GM21526 (cell line): Measurements from ENCODE around the gene CEMIP.

Experiments
- ATAC-seq: cut with Tn5 transposase; IDR thresholded peaks from one replicate; pipeline ENCODE4 v1.9.1; 2021; ENCODE audit warnings: moderate library complexity; ENCODE audit not compliant: unreplicated experiment, low FRiP score

Gene CEMIP

DNA sequence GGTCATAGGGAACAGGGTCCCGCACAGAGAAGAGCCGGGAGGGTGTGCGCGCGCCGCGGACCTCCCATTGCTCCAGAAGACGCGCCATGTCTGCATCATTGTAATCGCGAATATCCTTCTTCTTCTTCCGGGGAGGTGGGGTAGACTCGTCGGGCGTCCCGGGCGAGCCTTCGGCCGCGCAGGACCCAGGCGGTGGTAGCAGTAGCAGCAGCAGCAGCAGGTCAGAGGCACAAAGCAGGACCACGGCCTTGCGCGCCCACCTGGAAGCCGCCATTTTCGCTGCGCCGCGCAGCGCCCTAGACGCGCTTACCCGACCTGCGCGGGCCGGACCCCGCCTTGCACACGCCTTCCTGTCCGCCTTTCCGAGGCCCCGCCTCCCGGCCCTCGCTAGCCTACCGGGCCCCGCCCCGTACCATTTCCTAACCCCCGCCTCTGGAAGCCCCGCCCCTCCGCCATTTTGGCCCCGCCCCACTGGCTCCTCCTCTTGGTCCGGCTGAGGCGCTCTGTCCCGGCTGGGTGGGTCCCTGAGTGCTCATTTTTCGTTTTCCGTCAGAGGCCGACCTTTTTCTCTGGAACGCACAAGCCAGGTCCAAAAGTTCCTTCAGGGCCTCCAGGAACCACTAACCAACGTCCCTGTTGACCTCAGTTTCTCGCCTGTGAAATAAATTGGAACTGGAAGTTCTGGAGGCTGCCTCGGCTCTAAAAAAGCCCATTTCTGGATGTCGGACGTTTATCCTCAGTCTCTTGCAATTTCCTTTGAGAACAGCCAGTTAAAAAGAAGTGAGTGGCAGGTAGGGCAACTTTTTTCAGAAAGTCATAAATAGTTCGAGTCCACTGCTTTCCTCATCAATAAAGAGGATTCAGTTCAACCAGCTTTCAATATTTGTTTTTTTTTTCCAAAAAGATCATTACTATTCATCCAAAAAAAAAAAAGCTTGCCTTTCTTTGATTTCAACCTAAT, 210.6 kb downstream of the CEMIP start, which contains the start of gene MESD:
TSS of gene MESD (minus strand) at position 302 of the 961 bp plus-strand sequence. CDS start at position 274, 28 bp downstream.
- peak; percentile 88 for ATAC-seq

DNA sequence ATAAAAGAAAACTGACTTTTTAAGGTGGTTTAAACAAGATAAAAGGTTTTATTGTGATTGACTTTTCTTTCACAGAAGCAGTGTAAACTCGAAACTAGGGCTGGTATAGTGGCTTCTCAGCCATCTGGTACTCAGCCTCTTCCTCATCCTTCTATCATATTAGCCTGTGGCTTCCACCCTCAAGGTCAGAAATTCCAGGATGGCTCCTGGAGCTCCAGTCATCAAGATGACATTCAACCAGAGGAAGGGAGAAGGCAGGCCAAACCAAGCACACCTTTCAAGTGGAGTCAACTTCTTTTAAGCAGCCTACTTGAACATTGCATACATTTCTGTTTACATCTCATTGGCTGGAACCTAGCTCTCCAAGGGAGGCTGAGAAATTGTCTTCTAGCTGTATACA, 211.8 kb downstream of the CEMIP start:
- no peak for ATAC-seq

DNA sequence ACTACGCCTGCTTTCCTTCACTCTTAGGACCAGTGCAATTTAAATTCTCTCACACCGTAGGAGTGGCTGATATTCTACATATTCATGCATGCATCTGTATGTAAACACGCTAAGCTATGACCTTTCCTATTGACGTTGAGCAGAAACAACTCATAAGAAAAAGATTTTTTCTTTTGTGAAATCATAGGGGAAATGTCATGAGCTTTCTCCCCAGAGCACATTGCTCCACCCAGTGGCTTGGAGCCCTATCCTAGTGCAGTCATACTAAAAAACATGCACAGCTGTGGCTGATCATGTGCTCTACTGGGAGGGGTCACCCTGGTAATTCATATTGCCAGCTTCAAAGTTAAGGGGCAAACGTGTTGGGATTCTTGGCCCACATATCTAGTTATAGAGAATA, 212.3 kb downstream of the CEMIP start:
- ATAC-seq, result no peak

DNA sequence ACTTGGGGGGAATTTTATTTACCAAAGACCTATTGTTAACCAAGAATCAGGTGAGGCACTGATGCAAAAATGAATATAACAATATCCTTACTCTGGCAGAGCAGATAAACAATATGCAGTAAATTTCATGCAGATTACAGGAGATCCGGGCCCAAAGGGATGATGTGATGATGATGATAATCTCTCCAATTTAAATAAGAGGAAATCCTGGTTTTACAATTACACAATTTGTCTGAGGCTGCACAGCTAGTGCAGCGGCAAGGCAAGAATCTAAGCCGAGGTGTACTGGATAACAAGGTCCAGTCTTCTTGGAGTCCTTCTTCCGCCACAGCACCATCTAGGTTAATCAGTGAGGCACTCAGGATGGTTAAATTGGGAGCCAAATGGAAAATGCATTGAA, 212.8 kb downstream of the CEMIP start:
- no peak for ATAC-seq

DNA sequence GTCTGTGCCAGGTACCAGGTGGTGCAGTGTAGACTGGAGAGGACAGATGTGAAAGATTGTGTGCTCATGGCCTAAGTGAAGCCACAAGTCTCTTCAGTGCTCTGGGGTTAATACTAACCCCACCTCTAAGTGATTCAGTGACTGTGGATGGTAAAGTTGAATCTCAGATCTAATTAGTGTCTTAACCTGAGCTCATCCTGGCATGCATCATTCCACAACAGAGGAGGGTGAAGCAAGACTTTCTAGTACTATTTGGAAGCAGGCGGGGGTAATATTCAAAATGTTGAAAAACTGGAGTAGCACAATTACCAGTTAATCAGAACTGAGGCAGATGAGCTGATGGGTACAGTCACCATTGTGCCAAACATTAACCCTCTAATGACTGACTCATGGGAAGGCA, 213.3 kb downstream of the CEMIP start:
- no peak for ATAC-seq

DNA sequence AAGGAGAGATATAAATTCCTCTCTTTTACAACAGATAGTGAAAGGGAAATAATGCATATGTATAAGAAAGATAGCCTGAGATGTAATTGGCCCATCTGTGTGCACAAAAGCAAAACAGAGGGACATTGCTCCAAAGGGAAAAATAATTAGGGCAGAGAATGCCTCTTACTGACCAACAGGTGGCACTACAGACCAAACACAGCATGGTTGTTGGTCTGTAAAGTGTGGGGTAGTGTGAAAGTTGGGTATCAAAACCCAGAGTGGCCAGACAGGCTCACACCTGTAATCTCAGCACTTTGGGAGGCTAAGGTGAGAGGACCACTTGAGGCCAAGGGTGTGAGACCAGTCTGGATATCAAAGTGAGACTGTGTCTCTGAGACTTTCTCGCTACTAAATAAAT, 217.1 kb downstream of the CEMIP start:
- no peak for ATAC-seq

DNA sequence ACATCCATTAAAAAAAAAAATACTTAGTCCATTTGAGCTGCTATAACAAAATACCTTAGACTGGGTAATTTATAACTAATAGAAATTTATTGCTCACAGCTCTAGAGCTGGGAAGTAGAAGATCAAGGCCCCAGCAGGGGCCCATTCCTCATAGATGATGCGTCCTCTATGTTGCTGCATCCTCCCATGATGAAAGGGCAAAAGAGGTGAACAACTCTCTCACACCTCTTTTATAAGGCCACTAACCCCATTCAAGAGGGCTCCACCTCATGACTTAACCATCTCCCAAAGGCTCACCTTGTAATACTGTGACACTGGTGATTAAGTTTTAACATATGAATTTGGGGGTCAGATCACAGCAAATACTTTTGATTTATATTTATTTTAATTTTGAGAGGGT, 218.5 kb downstream of the CEMIP start:
- ATAC-seq, result no peak

DNA sequence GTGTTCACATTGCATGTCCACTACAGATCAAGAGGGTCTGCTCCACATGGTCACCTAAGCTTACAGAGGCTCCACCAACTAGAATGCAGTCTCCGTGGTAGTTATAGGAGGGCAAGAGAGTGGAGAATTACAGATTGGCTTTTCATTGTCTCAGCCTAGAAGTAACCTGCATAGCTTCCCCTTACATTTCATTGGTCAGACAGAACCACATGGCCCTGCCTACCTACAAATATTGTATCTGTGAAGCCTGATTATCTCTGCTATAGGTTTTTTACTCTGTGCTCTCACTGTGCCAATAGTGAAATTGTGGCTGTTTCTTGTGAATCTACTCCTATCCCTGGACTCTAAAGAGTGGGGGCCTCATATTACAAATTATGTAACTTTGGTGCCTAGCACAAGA, 219.1 kb downstream of the CEMIP start:
- ATAC-seq, result no peak

DNA sequence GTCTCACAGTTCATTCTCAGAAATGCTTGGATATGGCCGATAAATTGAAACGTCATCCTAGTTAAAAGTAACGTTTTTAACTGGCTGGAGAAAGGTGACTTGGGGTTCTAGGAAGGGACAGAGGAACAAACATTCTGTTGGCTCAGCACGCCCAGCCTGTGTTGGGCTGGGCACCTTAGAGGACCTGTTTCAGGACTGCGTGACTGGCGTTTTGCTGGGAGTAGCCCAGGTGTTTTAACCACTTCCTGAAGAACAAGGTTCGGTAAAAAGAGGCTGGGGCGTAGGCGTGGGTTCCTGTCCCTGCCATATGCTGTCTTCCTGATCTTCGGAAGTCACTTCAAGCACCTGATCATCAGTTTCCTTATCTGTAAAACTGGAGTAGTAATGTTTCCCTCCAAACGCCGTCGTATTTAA, 220.5 kb downstream of the CEMIP start:
- peak; percentile 30 for ATAC-seq

DNA sequence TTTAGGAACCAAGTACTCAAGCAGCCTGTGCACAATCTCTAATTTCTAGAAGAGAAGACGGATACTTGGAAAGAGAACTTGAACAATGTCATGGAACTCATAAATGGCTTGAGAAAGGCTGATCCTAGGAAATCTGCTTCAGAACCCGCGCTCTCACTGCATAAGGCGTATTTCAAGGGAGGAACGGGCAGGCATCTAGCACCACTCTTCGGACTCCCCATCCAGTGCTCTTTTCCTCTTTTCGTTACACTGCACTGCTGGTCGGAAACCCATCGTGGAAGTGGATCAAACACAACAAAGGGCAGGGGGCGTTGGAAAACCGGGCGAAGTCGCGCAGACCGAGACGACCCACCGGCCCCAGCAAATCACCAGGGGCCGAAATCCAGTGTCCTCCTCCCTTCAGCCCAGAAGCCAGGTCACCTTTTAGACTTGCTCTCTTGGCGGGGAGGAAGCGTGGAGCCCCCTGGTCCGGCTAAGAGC, 221.0 kb downstream of the CEMIP start:
- no peak for ATAC-seq

DNA sequence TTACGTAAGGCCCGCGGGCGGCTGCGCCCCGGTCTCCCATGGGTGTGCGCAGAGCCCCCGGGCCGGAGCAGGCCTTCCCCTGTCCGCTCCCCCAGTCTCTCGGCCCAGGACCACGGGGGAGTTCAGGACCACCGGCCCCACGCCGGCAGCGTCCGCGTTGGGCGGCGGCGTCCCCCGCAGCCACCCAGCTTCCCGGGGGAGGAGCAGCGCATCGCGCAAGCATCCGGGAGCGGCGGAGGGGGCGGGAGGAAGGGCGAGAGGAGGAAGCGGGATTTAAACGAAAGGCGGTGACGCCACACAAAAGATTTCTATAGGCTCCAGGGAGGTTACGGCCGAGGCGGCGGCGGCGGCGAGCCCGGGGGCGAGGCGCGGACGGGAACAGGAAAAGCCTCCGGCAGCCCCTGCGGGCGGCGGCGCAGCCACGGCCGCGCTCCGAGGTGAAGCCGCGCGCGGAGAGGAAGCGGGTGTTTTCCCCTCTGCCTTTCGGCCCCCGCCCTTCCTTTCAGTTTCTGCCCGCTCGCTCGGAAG, 221.5 kb downstream of the CEMIP start, which contains the start of gene TLNRD1:
TSS of gene TLNRD1 (plus strand) at position 300 of the 528 bp plus-strand sequence. CDS start 1,349 bp downstream, outside the sequence.
- ATAC-seq, result peak; percentile 54
